ENCODE results near the gene SERINC1. TPM values are rescaled to one million over a fixed set of nuclear protein-coding genes. Genes with fewer than 3 reads are reported as not detected.
A peak's percentile ranks its signal among the peaks of the same experiment; 100 is the strongest.
"Not testable (repeated sequence)": the region's sequence is repeated elsewhere in the genome, so short reads cannot be mapped to it uniquely, and the experiment has no call there.

The SERINC1 gene
- 100 to 1,000 TPM; 192 to 260 (median 249) TPM for polyA plus RNA-seq (ENCODE audit: insufficient read length in 4 of 4)

DNA sequence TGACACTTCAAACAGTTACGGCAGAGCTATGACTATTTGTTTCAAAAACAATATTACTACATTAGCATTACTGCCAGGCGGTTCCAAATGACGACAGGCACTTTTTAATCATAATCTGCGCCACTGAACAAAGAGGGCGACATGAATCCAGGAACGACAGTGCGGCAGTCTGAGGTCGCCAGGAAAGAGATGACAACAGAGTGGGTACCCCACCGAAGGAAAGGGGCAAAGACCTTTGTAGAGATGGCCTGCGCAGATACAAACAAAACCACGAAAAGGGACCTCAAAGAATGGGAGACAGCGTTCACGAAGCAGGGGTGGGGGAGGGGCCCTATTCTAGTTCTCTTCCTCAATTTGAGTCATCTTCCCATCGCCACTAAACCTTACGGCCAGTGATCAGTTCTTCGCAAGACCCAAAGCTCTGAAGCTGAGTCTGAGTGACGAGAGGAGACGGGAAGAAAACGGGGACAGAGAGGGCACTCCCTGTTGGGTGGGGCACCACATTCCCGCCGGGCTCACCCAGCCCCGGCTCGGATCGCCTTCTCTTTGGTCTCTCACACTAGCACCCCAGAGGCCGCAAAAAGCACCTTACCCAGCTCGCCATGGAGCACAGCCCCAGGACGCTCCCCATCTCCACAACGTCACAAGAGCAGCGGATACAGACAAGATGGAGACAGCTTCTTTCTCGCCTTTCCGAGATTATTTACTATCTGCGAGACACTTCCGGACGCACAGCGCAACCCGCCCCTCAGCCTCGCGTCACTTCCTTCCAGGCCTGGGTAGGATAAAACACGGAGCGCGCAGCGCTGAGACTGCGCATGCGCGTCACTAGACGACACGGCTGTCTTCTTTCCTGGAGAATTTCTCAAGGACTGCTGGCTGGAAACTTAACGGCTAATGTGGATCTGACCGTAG is at the start of gene SERINC1:
SERINC1 (minus strand) TSS at position 701 of the 915 bp plus-strand sequence; CDS start at position 631, 70 bp downstream.
- peak; percentile 87 to 96 (median 92) for DNase-seq (ENCODE audit: low read depth in 4 of 4, low spot score in 3 of 4)

- no peak for DNase-seq (ENCODE audit: low read depth in 4 of 4, low spot score in 3 of 4)
Observed at GRCh38 chr6:122511193-122511924, 39.8 kb upstream of the SERINC1 start.

GRCh38 chr6:122505170-122505569 is 33.6 kb upstream of the SERINC1 start:
- DNase-seq (ENCODE audit: low read depth in 4 of 4, low spot score in 3 of 4): not testable (repeated sequence)

DNA sequence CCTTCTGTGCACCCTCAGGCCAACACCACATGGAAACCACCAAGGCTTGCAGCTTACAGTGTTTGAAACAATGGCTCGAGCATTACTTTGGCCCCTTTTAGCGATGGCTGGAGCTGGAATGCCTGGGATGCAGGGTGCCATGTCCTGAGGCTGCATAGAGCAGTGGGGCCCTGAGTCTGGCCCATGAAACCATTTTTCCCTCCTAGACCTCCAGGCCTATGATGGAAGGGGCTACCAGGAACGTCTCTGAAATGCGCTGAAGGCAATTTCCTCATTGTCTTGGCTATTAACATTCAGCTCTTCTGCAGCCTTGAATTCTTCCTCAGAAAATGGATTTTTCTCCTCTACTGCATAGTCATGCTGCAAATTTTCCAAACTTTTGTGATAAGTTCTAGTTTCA is 29.9 kb upstream of the SERINC1 start:
- DNase-seq (ENCODE audit: low read depth in 4 of 4, low spot score in 3 of 4): no peak

DNA sequence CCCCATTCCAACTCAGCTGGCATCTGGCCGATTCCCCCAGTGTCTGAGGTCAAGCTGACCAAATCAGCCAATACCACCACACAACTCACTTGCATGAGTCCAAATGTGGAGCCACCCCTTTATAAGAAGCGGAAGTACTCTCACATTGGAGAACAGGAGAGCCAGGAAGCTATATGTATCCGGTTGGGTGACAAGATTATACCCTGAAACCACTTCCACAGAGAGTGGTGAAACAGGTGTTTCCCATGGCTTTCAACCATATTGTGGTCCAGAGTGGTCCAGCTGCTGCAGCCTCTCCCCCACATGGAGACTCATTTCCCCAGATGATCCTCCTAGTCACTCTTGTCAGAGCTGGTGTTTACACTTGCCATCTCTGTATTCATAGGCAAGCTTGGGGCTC is 24.0 kb upstream of the SERINC1 start:
- no peak for DNase-seq (ENCODE audit: low read depth in 4 of 4, low spot score in 3 of 4)

- no peak for DNase-seq (ENCODE audit: low read depth in 4 of 4, low spot score in 3 of 4)
Observed at GRCh38 chr6:122494665-122495272, 23.2 kb upstream of the SERINC1 start.

DNA sequence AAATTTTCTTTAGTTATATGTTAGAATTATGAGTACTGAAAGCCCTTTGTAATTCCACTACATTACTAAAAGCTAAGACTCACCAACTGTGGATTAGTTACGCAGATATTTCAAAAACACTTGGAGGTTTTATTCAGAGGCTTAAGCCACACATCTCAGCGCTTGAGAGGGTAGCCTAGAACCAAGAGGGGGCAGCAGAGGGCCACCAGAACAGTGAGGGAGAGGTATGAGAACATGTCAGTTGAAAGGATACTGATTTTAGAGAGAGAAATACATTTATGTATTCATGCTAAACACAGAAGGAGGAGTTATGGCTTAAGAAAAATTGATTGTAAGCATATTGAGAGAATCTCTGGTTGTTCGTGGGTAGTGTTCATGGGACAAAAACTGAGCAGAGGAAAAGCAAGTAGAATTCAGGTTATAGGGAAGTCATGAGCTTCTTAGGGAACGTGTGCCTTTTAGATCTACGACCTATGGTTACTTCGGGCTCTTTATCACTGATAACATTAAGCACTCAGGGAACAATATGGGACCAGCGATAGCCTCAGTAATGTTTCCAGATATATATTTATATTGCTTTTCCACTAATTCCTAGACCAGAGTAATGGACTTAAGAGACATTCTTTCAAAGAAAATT is 20.4 kb upstream of the SERINC1 start:
- peak in 3 of 4 donors; percentile 40 to 44 (median 42) for DNase-seq (ENCODE audit: low read depth in 4 of 4, low spot score in 3 of 4)

DNA sequence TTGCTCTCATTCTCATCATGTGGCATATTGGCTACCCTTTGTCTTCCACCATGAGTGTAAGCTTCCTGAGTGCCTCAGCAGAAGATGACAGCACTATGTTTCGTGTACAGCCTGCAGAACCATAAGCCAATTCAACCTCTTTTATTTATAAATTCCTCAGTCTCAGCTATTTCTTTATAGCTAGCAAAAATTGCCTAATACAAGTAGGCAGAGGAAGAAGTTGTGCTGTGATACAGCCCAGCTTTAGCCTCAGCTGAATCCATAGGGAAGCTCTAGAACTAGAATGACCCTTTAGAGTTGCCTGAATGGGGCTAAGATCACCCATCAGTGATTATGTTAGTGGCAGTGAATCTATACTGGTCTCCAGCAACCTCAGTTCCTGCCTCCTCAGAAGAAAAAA is 19.0 kb upstream of the SERINC1 start:
- no peak for DNase-seq (ENCODE audit: low read depth in 4 of 4, low spot score in 3 of 4)

DNA sequence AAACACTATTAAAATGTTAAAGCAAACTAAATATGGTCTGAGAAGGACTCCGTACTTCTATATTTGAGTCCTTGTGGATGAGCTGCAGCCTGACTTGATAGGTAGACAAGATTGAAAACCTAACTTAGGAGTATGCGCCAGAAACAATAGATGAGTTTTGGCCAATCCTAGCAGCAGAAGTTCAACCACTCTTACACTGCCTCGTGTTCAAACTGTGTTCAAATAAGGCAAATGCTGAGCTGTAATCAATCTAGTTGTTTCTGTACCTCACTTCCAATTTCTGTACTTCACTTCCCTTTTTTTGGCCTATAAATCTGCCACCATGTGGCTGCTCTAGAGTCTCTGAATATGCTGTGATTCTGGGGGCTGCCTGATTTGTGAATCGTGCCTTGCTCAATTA is 13.2 kb upstream of the SERINC1 start:
- DNase-seq (ENCODE audit: low read depth in 4 of 4, low spot score in 3 of 4): no peak

DNA sequence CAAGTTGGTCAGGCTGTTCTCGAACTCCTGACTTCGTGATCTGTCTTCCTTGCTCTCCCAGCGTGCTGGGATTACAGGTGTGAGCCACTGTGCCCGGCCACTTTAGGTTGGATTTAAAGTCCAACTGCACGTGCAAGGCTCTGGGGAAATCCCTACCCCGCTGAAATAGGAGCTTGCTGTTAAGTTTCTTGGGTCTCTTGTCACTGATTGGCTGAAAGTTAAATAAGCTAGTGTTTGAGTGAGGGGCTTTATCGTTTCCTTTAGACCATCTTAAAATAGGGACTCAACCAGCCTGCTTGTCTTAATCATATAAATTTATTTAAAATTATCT is 11.1 kb upstream of the SERINC1 start:
- DNase-seq (ENCODE audit: low read depth in 4 of 4, low spot score in 3 of 4): no peak

GRCh38 chr6:122476131-122476530 is 4.5 kb upstream of the SERINC1 start:
- no peak for DNase-seq (ENCODE audit: low read depth in 4 of 4, low spot score in 3 of 4)

DNA sequence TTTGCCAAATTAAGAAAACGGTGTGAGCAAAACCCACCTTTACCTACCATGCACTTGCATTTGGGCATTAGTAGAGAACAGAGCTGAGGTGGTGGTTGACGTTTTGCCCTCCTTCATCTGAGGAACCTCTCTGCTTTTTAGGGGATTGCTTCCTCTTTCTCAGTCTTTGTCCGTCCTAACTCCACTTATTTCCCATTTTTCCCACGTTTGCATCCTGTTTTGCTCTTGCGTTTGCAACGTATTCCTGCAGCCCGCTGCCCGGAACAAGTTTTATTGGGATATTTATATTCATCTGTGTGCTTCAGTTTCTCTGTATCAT is 374 bp upstream of the SERINC1 start:
- DNase-seq (ENCODE audit: low read depth in 4 of 4, low spot score in 3 of 4): no peak

GRCh38 chr6:122461885-122462284 is 9.7 kb downstream of the SERINC1 start:
- no peak for DNase-seq (ENCODE audit: low read depth in 4 of 4, low spot score in 3 of 4)

DNA sequence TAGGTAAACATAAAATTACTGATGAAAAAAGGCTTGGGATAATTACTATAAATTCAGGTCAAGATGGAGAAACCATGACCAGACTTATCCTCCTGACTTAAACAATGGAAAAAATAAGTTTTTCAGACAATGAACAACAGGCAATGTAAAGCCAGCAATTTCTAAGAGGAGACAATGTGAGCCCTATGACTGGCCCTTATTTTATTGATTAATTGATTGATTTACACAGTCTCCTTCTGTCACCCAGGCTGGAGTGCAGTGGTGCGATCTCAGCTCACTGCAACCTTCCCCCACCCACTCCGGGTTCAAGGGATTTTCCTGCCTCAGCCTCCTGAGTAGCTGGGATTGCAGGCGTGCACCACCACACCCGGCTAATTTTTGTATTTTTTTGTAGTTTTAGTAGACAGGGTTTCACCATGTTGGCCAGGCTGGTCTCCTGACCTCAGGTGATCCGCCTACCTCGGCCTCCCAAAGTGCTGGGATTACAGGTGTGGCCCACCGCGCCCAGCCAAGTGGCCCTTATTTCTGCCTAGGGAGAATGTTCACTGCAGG is 11.7 kb downstream of the SERINC1 start:
- DNase-seq (ENCODE audit: low read depth in 4 of 4, low spot score in 3 of 4): not testable (repeated sequence)

DNA sequence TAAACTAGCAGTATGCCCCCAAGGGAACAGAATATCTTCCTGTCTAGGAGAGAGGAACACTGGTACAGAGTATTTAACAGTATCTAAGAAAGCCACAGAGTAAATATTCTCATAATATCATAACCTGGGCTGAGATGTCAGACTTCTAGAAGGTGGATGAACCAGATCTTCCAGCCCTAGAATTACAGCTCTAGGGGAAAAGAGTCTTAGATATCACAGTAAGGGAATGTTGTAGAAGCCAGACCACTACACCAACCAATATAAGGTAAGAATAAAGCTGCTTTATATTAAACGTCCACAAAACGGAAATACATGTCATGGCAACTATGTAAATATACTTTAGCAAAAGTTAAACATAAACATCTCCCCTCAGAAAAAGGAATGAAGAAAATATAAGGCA is 12.4 kb downstream of the SERINC1 start:
- DNase-seq (ENCODE audit: low read depth in 4 of 4, low spot score in 3 of 4): no peak

DNA sequence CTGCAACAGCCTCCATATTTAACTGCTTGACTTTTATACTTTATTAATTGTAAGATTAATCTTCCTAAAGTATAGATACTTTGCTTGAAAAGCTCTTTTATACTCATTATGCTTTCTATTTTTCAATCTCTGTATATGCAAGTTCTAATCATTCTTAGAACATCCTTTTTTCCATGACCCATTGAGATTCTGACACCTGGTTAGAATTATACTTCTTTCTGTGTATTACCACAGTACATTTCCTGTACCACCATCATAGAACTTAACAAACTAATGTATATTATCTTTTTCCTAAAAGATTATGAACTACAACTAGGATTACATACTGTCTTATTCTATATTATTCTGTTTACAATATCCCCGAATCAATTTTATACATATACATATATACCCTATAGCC is 13.5 kb downstream of the SERINC1 start:
- DNase-seq (ENCODE audit: low read depth in 4 of 4, low spot score in 3 of 4): no peak

- DNase-seq (ENCODE audit: low read depth in 4 of 4, low spot score in 3 of 4): not testable (repeated sequence)
Observed at GRCh38 chr6:122455116-122455515, 16.5 kb downstream of the SERINC1 start.

DNA sequence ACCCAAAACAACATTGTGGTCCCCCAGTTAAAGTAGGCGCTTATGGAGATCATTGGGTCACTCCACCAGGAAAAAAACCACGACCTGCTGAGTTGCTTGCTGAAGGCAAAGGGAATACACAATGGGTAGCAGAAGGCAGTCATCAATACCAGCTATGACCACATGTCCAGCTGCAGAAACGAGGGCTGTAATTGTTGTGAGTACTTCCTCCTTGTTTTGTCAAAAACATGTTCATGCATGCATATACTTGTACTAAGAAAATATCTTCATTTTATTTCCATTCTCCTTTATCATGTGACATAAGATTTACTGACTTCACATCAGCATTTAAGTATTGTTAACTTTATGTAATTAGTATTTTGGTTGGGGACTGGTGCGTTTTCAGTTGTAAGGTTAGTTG is 16.9 kb downstream of the SERINC1 start:
- DNase-seq (ENCODE audit: low read depth in 4 of 4, low spot score in 3 of 4): no peak

- DNase-seq (ENCODE audit: low read depth in 4 of 4, low spot score in 3 of 4): no peak
Observed at GRCh38 chr6:122452509-122452908, 19.1 kb downstream of the SERINC1 start.

- peak in 2 of 4 donors; percentile 4 to 16 for DNase-seq (ENCODE audit: low read depth in 4 of 4, low spot score in 3 of 4)
Observed at GRCh38 chr6:122449069-122449468, 22.5 kb downstream of the SERINC1 start.

- no peak for DNase-seq (ENCODE audit: low read depth in 4 of 4, low spot score in 3 of 4)
Observed at GRCh38 chr6:122445274-122445673, 26.3 kb downstream of the SERINC1 start.

Measured in left renal pelvis (tissue), 4 donors.